CMK (cell line): ENCODE data around the gene ANKRD11.
"Not testable (repeated sequence)": the region's sequence is repeated elsewhere in the genome, so short reads cannot be mapped to it uniquely, and the experiment has no call there.

Experiments
- DNase-seq: peaks from one replicate; pipeline ENCODE4 v3.0.0-alpha.2; 2010; ENCODE audit warnings: low read depth

ANKRD11 gene

GRCh38 chr16:89478576-89479221 is 11.7 kb downstream of the ANKRD11 start:
- no peak for DNase-seq

- no peak for DNase-seq
Measured at GRCh38 chr16:89476811-89477261, 13.5 kb downstream of the ANKRD11 start.

- no peak for DNase-seq
Measured at GRCh38 chr16:89476379-89476778, 14.0 kb downstream of the ANKRD11 start.

- DNase-seq, result no peak
Measured at GRCh38 chr16:89475144-89475543, 15.2 kb downstream of the ANKRD11 start.

- DNase-seq, result no peak
Measured at GRCh38 chr16:89473791-89474414, 16.5 kb downstream of the ANKRD11 start.

- DNase-seq, result no peak
Measured at GRCh38 chr16:89473136-89473712, 17.1 kb downstream of the ANKRD11 start.

GRCh38 chr16:89472711-89473075 is 17.7 kb downstream of the ANKRD11 start:
- no peak for DNase-seq

- DNase-seq, result no peak
Measured at GRCh38 chr16:89467382-89467781, 23.0 kb downstream of the ANKRD11 start.

GRCh38 chr16:89466920-89467319 is 23.4 kb downstream of the ANKRD11 start:
- no peak for DNase-seq

GRCh38 chr16:89463312-89463711 is 27.0 kb downstream of the ANKRD11 start:
- not testable (repeated sequence) for DNase-seq

- DNase-seq, result not testable (repeated sequence)
Measured at GRCh38 chr16:89462639-89463038, 27.7 kb downstream of the ANKRD11 start.

GRCh38 chr16:89461890-89462289 is 28.5 kb downstream of the ANKRD11 start:
- not testable (repeated sequence) for DNase-seq

GRCh38 chr16:89460556-89460955 is 29.8 kb downstream of the ANKRD11 start:
- no peak for DNase-seq

GRCh38 chr16:89458967-89459366 is 31.4 kb downstream of the ANKRD11 start:
- DNase-seq, result no peak

GRCh38 chr16:89458551-89458950 is 31.8 kb downstream of the ANKRD11 start:
- DNase-seq, result no peak

- DNase-seq, result no peak
Measured at GRCh38 chr16:89456419-89456959, 33.9 kb downstream of the ANKRD11 start.

GRCh38 chr16:89455692-89456091 is 34.7 kb downstream of the ANKRD11 start:
- no peak for DNase-seq

GRCh38 chr16:89455178-89455577 is 35.2 kb downstream of the ANKRD11 start:
- DNase-seq, result no peak

GRCh38 chr16:89454378-89455125 is 35.8 kb downstream of the ANKRD11 start:
- not testable (repeated sequence) for DNase-seq

- DNase-seq, result no peak
Measured at GRCh38 chr16:89453501-89454321, 36.6 kb downstream of the ANKRD11 start.

- no peak for DNase-seq
Measured at GRCh38 chr16:89452925-89453324, 37.4 kb downstream of the ANKRD11 start.

GRCh38 chr16:89452241-89452640 is 38.1 kb downstream of the ANKRD11 start:
- DNase-seq, result no peak
